Prostate gland (tissue), 2 donors: ENCODE measurements around the gene ACSM3.

Source experiments
- POLR2A ChIP-seq: fragments of 450-650 bp; IDR thresholded peaks from one replicate; pipeline ENCODE4 v1.6.1; 2016; ENCODE audit warnings: antibody characterized with exemption, mild to moderate bottlenecking
- POLR2AphosphoS5 ChIP-seq: sonication (generic); formaldehyde crosslinking; IDR thresholded peaks from one replicate; pipeline ENCODE4 v1.6.1; 2017; ENCODE audit warnings: antibody characterized with exemption
- TF ChIP-seq, protein P1 (sequence below), 4 experiments: fragments of 200-600 bp in 2 of 4; fragments of 450-650 bp in 2 of 4; sonication (generic) in 2 of 4; IDR thresholded peaks; 1 replicate in 3 of 4; 2 replicates in 1 of 4; pipeline ENCODE4 v1.5.1; 2016 to 2019; ENCODE audit warnings: antibody characterized with exemption in 4 of 4, mild to moderate bottlenecking in 2 of 4, moderate library complexity in 2 of 4

DNA sequence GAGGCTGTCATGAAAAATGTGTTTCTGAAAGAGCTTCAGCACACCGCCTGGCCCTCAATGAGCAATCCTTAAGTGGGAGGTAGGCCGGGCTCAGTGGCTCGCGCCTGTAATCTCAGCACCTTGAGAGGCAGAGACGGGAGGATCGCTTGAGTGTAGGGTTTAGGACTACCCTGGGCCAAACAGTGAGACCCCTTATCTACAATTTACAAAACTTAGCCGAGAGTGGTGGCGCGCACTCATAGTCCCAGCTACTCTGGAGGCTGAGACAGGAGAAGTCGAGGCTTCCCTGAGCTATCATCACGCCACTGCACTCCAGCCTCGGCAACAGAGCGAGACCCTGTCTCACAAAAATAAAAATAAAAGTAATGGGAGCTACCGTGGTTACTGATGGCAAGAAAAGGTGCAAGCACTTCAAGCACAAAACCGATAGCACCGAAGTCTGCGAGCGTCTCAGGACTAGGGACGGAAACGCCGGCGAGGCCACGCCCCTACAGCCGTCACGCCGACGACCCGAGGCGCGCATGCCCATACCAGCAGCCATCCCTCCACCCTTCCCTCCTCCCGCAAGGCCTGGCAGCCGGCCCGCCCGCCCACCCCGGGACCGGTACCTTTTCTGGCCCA, 22.8 kb upstream of the ACSM3 start:
- TF ChIP-seq POLR2A = peak; percentile 44
- TF ChIP-seq, protein P1, sequence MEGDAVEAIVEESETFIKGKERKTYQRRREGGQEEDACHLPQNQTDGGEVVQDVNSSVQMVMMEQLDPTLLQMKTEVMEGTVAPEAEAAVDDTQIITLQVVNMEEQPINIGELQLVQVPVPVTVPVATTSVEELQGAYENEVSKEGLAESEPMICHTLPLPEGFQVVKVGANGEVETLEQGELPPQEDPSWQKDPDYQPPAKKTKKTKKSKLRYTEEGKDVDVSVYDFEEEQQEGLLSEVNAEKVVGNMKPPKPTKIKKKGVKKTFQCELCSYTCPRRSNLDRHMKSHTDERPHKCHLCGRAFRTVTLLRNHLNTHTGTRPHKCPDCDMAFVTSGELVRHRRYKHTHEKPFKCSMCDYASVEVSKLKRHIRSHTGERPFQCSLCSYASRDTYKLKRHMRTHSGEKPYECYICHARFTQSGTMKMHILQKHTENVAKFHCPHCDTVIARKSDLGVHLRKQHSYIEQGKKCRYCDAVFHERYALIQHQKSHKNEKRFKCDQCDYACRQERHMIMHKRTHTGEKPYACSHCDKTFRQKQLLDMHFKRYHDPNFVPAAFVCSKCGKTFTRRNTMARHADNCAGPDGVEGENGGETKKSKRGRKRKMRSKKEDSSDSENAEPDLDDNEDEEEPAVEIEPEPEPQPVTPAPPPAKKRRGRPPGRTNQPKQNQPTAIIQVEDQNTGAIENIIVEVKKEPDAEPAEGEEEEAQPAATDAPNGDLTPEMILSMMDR (IDR thresholded peaks at IDR 0.05) = no peak
- peak; percentile 63 for TF ChIP-seq POLR2AphosphoS5
